Fibroblast of lung (primary cell): ENCODE measurements around the gene PLA2G2F.

Experiments used
- CTCF ChIP-seq, 2 donors: IDR thresholded peaks in 1 of 2; conservative IDR thresholded peaks in 1 of 2; 1 replicate in 1 of 2; 2 replicates in 1 of 2; pipeline ENCODE4 v1.5.1; 2011 to 2012; ENCODE audit warnings: low read length in 2 of 2, control low read depth in 1 of 2, inconsistent platforms in 1 of 2, low read depth in 1 of 2, mild to moderate bottlenecking in 1 of 2
- EZH2 ChIP-seq: IDR thresholded peaks from 2 replicates; pipeline ENCODE4 v1.5.1; 2012; ENCODE audit warnings: low read length, control low read depth, mild to moderate bottlenecking; ENCODE audit errors: missing control alignments

DNA sequence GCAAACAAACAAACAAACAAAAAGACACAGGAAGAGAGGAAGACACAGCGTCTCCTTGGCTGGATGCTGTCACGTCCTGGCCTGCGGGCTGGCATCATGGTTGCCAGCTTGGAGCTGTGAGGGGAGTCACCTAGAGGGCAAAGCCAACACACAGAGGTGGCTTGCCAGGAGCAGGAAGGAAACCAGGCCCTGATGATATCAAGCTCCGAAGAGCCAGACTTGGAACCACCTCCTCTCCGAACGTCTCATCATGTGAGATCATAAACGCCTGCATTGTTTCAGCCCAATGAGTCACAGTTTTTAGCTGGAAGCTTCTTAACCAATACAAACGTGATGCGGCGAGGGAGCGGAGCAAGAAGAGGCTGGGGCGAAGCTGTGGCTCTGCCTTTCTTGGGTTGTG, 28.4 kb upstream of the PLA2G2F start:
- TF ChIP-seq CTCF (conservative IDR thresholded peaks at IDR 0.05 in 1 of 2, IDR thresholded peaks at IDR 0.05 in 1 of 2; ENCODE audit: low read depth in 1 of 2, low read length in 2 of 2) (no peak), EZH2 (no peak)
